Mesenchymal stem cell (in vitro differentiated cells and primary cell): Measurements from ENCODE around the gene MED12L.

Experiments used
- DNase-seq: peaks from one replicate; pipeline ENCODE4 v3.0.0-alpha.2; 2013
- H2AFZ ChIP-seq: one replicate; pipeline ENCODE4 v1.6.1; 2013; ENCODE audit warnings: low read depth, mild to moderate bottlenecking, control low read depth, inconsistent platforms, low read length, moderate library complexity
- H2AK5ac ChIP-seq: 2 replicates; pipeline ENCODE4 v1.6.1; 2013; ENCODE audit warnings: low read length, moderate library complexity, mild to moderate bottlenecking, inconsistent platforms; ENCODE audit not compliant: severe bottlenecking
- H2BK120ac ChIP-seq: one replicate; pipeline ENCODE4 v1.6.1; 2013; ENCODE audit warnings: low read depth, mild to moderate bottlenecking, inconsistent platforms, low read length, moderate library complexity
- H2BK12ac ChIP-seq, 2 experiments: one replicate each; pipeline ENCODE4 v1.6.1; 2013; ENCODE audit warnings: inconsistent platforms in 2 of 2, low read length in 2 of 2, mild to moderate bottlenecking in 2 of 2, moderate library complexity in 2 of 2, control low read depth in 1 of 2
- H2BK15ac ChIP-seq: one replicate; pipeline ENCODE4 v1.6.1; 2013; ENCODE audit warnings: mild to moderate bottlenecking, low read depth, inconsistent platforms; ENCODE audit not compliant: poor library complexity, severe bottlenecking
- H2BK5ac ChIP-seq: 2 replicates; pipeline ENCODE4 v1.6.1; 2013; ENCODE audit warnings: low read depth, mild to moderate bottlenecking, low read length, control low read depth, inconsistent platforms; ENCODE audit not compliant: poor library complexity, severe bottlenecking
- H3K14ac ChIP-seq, 2 experiments: one replicate each; pipeline ENCODE4 v1.6.1; 2013; ENCODE audit warnings: inconsistent platforms in 2 of 2, low read length in 2 of 2, control low read depth in 1 of 2, mild to moderate bottlenecking in 1 of 2, moderate library complexity in 1 of 2
- H3K18ac ChIP-seq, 2 experiments: one replicate each; pipeline ENCODE4 v1.6.1; 2013; ENCODE audit warnings: inconsistent platforms in 2 of 2, low read length in 2 of 2, control low read depth in 1 of 2, low read depth in 1 of 2, mild to moderate bottlenecking in 1 of 2
- H3K23ac ChIP-seq, 2 experiments: one replicate each; pipeline ENCODE4 v1.6.1; 2013; ENCODE audit warnings: inconsistent platforms in 2 of 2, low read length in 2 of 2, mild to moderate bottlenecking in 2 of 2, moderate library complexity in 2 of 2, control low read depth in 1 of 2
- H3K27ac ChIP-seq: 2 replicates; pipeline ENCODE4 v1.5.1; 2013; ENCODE audit warnings: mild to moderate bottlenecking, moderate library complexity, low read length, control low read depth, inconsistent platforms; ENCODE audit not compliant: poor library complexity, severe bottlenecking
- H3K27me3 ChIP-seq, 2 experiments: 2 replicates each; pipeline versions ENCODE4 v1.6.1 to v1.7.0; 2013; ENCODE audit warnings: low read length in 2 of 2, mild to moderate bottlenecking in 2 of 2, moderate library complexity in 2 of 2, control low read depth in 1 of 2, inconsistent platforms in 1 of 2; ENCODE audit not compliant: control insufficient read depth in 1 of 2, insufficient read depth in 1 of 2
- H3K36me3 ChIP-seq, 2 experiments: 2 replicates each; pipeline versions ENCODE4 v1.6.1 to v1.7.0; 2013; ENCODE audit warnings: low read length in 2 of 2, control low read depth in 1 of 2, inconsistent platforms in 1 of 2, low read depth in 1 of 2, mild to moderate bottlenecking in 1 of 2; ENCODE audit not compliant: insufficient read depth in 2 of 2, control insufficient read depth in 1 of 2
- H3K4ac ChIP-seq, 2 experiments: one replicate each; pipeline ENCODE4 v1.6.1; 2013; ENCODE audit warnings: inconsistent platforms in 2 of 2, low read length in 2 of 2, mild to moderate bottlenecking in 2 of 2, moderate library complexity in 2 of 2, control low read depth in 1 of 2, low read depth in 1 of 2
- H3K4me1 ChIP-seq: 2 replicates; pipeline ENCODE4 v1.6.1; 2013; ENCODE audit warnings: low read depth, low read length, control low read depth; ENCODE audit not compliant: control insufficient read depth, insufficient read depth
- H3K4me2 ChIP-seq: 2 replicates; pipeline ENCODE4 v1.6.1; 2013; ENCODE audit warnings: low read length, mild to moderate bottlenecking, inconsistent platforms; ENCODE audit not compliant: poor library complexity, severe bottlenecking
- H3K4me3 ChIP-seq, 2 experiments: 2 replicates each; pipeline versions ENCODE4 v1.5.1 to v1.7.0; 2013; ENCODE audit warnings: low read length in 2 of 2, mild to moderate bottlenecking in 2 of 2, control low read depth in 1 of 2, low read depth in 1 of 2; ENCODE audit not compliant: insufficient read depth in 1 of 2
- H3K79me1 ChIP-seq: replicated peaks from 2 replicates; pipeline ENCODE4 v1.6.1; 2013; ENCODE audit warnings: mild to moderate bottlenecking, control low read depth, low read length, inconsistent platforms; ENCODE audit not compliant: poor library complexity, severe bottlenecking
- H3K9ac ChIP-seq: 2 replicates; pipeline ENCODE4 v1.7.0; 2013; ENCODE audit warnings: mild to moderate bottlenecking, low read length, moderate library complexity
- H3K9me3 ChIP-seq: 2 replicates; pipeline ENCODE4 v1.7.0; 2013; ENCODE audit warnings: mild to moderate bottlenecking, low read length; ENCODE audit not compliant: control insufficient read depth
- H4K8ac ChIP-seq: one replicate; pipeline ENCODE4 v1.6.1; 2013; ENCODE audit warnings: inconsistent platforms, mild to moderate bottlenecking, low read length, moderate library complexity
- H4K91ac ChIP-seq: one replicate; pipeline ENCODE4 v1.6.1; 2013; ENCODE audit warnings: mild to moderate bottlenecking, low read length, inconsistent platforms
- WGBS: methylation state at CpG from one replicate; pipeline ENCODE4 v1.1.7; 2013; ENCODE audit warnings: mixed read lengths; 5-methylcytosine and 5-hydroxymethylcytosine counted together

Gene MED12L

GRCh38 chr3:151419806-151420205 is 334.3 kb downstream of the MED12L start:
- DNase-seq = no peak
- Histone ChIP-seq H2BK120ac (no peak overlapping the region), H2AFZ (no peak overlapping the region), H4K8ac (no peak overlapping the region), H2BK5ac (no peak overlapping the region), H3K4me2 (no peak overlapping the region), H3K79me1 (no peaks in the 10 kb centered on the region), H3K9me3 (no peaks in the 10 kb centered on the region), H3K9ac (no peak overlapping the region), H3K4ac (no peak overlapping the region), H2AK5ac (no peak overlapping the region), H3K27ac (no peak overlapping the region), H2BK12ac (no peak overlapping the region), H3K4me1 (peaks cover 2% of the 10 kb centered on the region), H3K23ac (no peak overlapping the region), H4K91ac (no peak overlapping the region), H3K36me3 (no peaks in the 10 kb centered on the region), H2BK15ac (peak overlapping the region; percentile 68), H3K18ac (no peak overlapping the region), H3K27me3 (no peaks in the 10 kb centered on the region), H3K4me3 (no peak overlapping the region), H3K14ac (no peak overlapping the region)
- 61% methylated on average over 4 of the region's 6 CpGs for WGBS

- Histone ChIP-seq H2BK12ac (no peak overlapping the region), H3K79me1 (no peaks in the 10 kb centered on the region), H3K4ac (no peak overlapping the region), H3K27me3 (no peaks in the 10 kb centered on the region), H2BK120ac (no peak overlapping the region), H3K4me2 (no peak overlapping the region), H3K9ac (no peak overlapping the region), H2AFZ (no peak overlapping the region), H2BK5ac (no peak overlapping the region), H2AK5ac (no peak overlapping the region), H4K8ac (no peak overlapping the region), H3K9me3 (no peaks in the 10 kb centered on the region), H2BK15ac (no peak overlapping the region), H3K4me1 (peaks cover 4% of the 10 kb centered on the region), H3K36me3 (no peaks in the 10 kb centered on the region), H3K27ac (no peak overlapping the region), H3K23ac (no peak overlapping the region), H3K14ac (no peak overlapping the region), H4K91ac (no peak overlapping the region), H3K18ac (no peak overlapping the region), H3K4me3 (no peak overlapping the region)
- no peak for DNase-seq
- 86% methylated on average over 4 of the region's 4 CpGs for WGBS
These were observed 336.5 kb downstream of the MED12L start for GRCh38 chr3:151421938-151422337.

GRCh38 chr3:151423091-151423490 is 337.6 kb downstream of the MED12L start:
- Histone ChIP-seq H3K18ac (no peak overlapping the region), H3K27me3 (no peaks in the 10 kb centered on the region), H3K27ac (no peak overlapping the region), H2BK15ac (no peak overlapping the region), H4K91ac (no peak overlapping the region), H2BK12ac (no peak overlapping the region), H2AFZ (no peak overlapping the region), H3K4me1 (peaks cover 4% of the 10 kb centered on the region), H2BK120ac (no peak overlapping the region), H3K36me3 (no peaks in the 10 kb centered on the region), H3K4ac (no peak overlapping the region), H3K23ac (no peak overlapping the region), H2BK5ac (no peak overlapping the region), H3K9me3 (no peaks in the 10 kb centered on the region), H3K4me3 (no peak overlapping the region), H3K4me2 (no peak overlapping the region), H3K14ac (no peak overlapping the region), H4K8ac (no peak overlapping the region), H3K79me1 (no peaks in the 10 kb centered on the region), H2AK5ac (no peak overlapping the region), H3K9ac (no peak overlapping the region)
- no peak for DNase-seq
- WGBS = 100% methylated on average over 4 of the region's 5 CpGs

- H3K14ac ChIP-seq = no peak overlapping the region
- H4K91ac ChIP-seq = no peak overlapping the region
- no peak overlapping the region for H2BK5ac ChIP-seq
- H2BK12ac ChIP-seq = no peak overlapping the region
- peaks cover 4% of the 10 kb centered on the region for H3K4me1 ChIP-seq
- no peak overlapping the region for H3K9ac ChIP-seq
- peak overlapping the region; percentile 44 to 90 for H3K18ac ChIP-seq
- H2BK120ac ChIP-seq = no peak overlapping the region
- H3K23ac ChIP-seq = no peak overlapping the region
- no peak overlapping the region for H3K4me2 ChIP-seq
- no peaks in the 10 kb centered on the region for H3K79me1 ChIP-seq
- no peaks in the 10 kb centered on the region for H3K36me3 ChIP-seq
- H3K27ac ChIP-seq = no peak overlapping the region
- DNase-seq = peak; percentile 64
- H4K8ac ChIP-seq = no peak overlapping the region
- H2AK5ac ChIP-seq = peak overlapping the region; percentile 9
- H2AFZ ChIP-seq = no peak overlapping the region
- WGBS = 22% methylated on average over 4 of the region's 4 CpGs
- H2BK15ac ChIP-seq = no peak overlapping the region
- no peaks in the 10 kb centered on the region for H3K27me3 ChIP-seq
- H3K4me3 ChIP-seq = no peak overlapping the region
- H3K9me3 ChIP-seq = no peaks in the 10 kb centered on the region
- H3K4ac ChIP-seq = no peak overlapping the region
These were observed 340.3 kb downstream of the MED12L start for GRCh38 chr3:151425627-151426340.
